Liver (tissue), 9 donors: ENCODE results near the gene CHRNB2. TPM values are rescaled to one million over a fixed set of nuclear protein-coding genes. Genes with fewer than 3 reads are reported as not detected.

ENCODE experiments used
- DNase-seq: peaks from one replicate; pipeline ENCODE4 v3.0.0-alpha.2; 2017; ENCODE audit warnings: low spot score
- H3K27ac ChIP-seq, 2 donors: one replicate each; pipeline ENCODE4 v1.7.0; 2013; ENCODE audit warnings: inconsistent platforms in 2 of 2, low read length in 2 of 2, control low read depth in 1 of 2, low read depth in 1 of 2, mild to moderate bottlenecking in 1 of 2
- H3K27me3 ChIP-seq, 4 donors: one replicate each; pipeline versions ENCODE4 v1.6.1 to v1.7.0; 2013; ENCODE audit warnings: low read length in 3 of 4, inconsistent platforms in 1 of 4, mild to moderate bottlenecking in 1 of 4, moderate library complexity in 1 of 4; ENCODE audit not compliant: control insufficient read depth in 4 of 4, insufficient read depth in 4 of 4
- H3K36me3 ChIP-seq, 4 donors: one replicate each; pipeline versions ENCODE4 v1.6.1 to v1.7.0; 2013; ENCODE audit warnings: low read length in 3 of 4, mild to moderate bottlenecking in 3 of 4, low read depth in 1 of 4, moderate library complexity in 1 of 4; ENCODE audit not compliant: control insufficient read depth in 4 of 4, insufficient read depth in 3 of 4
- H3K4me1 ChIP-seq, 4 donors: one replicate each; pipeline versions ENCODE4 v1.6.1 to v1.7.0; 2013; ENCODE audit warnings: low read length in 3 of 4, mild to moderate bottlenecking in 3 of 4, moderate library complexity in 1 of 4; ENCODE audit not compliant: control insufficient read depth in 4 of 4, insufficient read depth in 4 of 4
- H3K4me3 ChIP-seq, 3 donors: one replicate each; pipeline versions ENCODE4 v1.6.1 to v1.7.0; 2013; ENCODE audit warnings: low read length in 3 of 3, control low read depth in 1 of 3, low read depth in 1 of 3, mild to moderate bottlenecking in 1 of 3
- H3K9ac ChIP-seq, 2 donors: one replicate each; pipeline ENCODE4 v1.7.0; 2013; ENCODE audit warnings: low read length in 2 of 2, mild to moderate bottlenecking in 2 of 2, moderate library complexity in 2 of 2, control low read depth in 1 of 2, low read depth in 1 of 2
- H3K9me3 ChIP-seq, 4 donors: one replicate each; pipeline versions ENCODE4 v1.6.1 to v1.7.0; 2013; ENCODE audit warnings: low read length in 3 of 4; ENCODE audit not compliant: control insufficient read depth in 4 of 4
- EGR1 ChIP-seq, 2 donors: IDR thresholded peaks; 2 replicates each; pipeline ENCODE4 v1.6.1; 2016 to 2018; ENCODE audit warnings: antibody characterized with exemption in 2 of 2, low read depth in 2 of 2
- FOXA1 ChIP-seq: IDR thresholded peaks from 2 replicates; pipeline ENCODE4 v1.6.1; 2016; ENCODE audit warnings: antibody characterized with exemption
- FOXA2 ChIP-seq: IDR thresholded peaks from 2 replicates; pipeline ENCODE4 v1.6.1; 2016; ENCODE audit warnings: antibody characterized with exemption
- GABPA ChIP-seq, 2 donors: IDR thresholded peaks in 1 of 2; conservative IDR thresholded peaks in 1 of 2; 2 replicates each; pipeline ENCODE4 v1.6.1; 2016; ENCODE audit warnings: antibody characterized with exemption in 2 of 2, mild to moderate bottlenecking in 1 of 2, moderate library complexity in 1 of 2
- HNF4G ChIP-seq: IDR thresholded peaks from 2 replicates; pipeline ENCODE4 v1.6.1; 2016; ENCODE audit warnings: antibody characterized with exemption
- JUND ChIP-seq, 2 donors: IDR thresholded peaks; 2 replicates each; pipeline ENCODE4 v1.6.1; 2016; ENCODE audit warnings: antibody characterized with exemption in 2 of 2
- NR2F2 ChIP-seq: IDR thresholded peaks from 2 replicates; pipeline ENCODE4 v1.6.1; 2016; ENCODE audit warnings: antibody characterized with exemption
- RAD21 ChIP-seq, 2 donors: IDR thresholded peaks; 2 replicates each; pipeline ENCODE4 v1.6.1; 2016; ENCODE audit warnings: antibody characterized with exemption in 2 of 2, mild to moderate bottlenecking in 2 of 2
- RXRA ChIP-seq, 2 donors: IDR thresholded peaks; 2 replicates each; pipeline ENCODE4 v1.6.1; 2017 to 2018; ENCODE audit warnings: antibody characterized with exemption in 2 of 2, mild to moderate bottlenecking in 1 of 2
- YY1 ChIP-seq: IDR thresholded peaks from 2 replicates; pipeline ENCODE4 v1.6.1; 2016; ENCODE audit warnings: antibody characterized with exemption, mild to moderate bottlenecking
- WGBS: extraction: QIAGEN DNeasy Blood & Tissue Kit; methylation state at CpG from one replicate; pipeline ENCODE4 v1.1.7; 2013; 5-methylcytosine and 5-hydroxymethylcytosine counted together
- polyA plus RNA-seq, 2 donors: library from polyadenylated mRNA; stranded (reverse) in 1 of 2; unstranded in 1 of 2; fragments of 200-250 nt in 1 of 2; fragments of >200 nt in 1 of 2; fragmentation: Nextera tagmentation in 1 of 2; extraction: Ambion mirVana in 1 of 2; gene quantifications; one replicate each; pipeline versions ENCODE4 v1.2.1 to v1.2.3, GENCODE V29; 2013 to 2015
- total RNA-seq, 2 donors: library from RNA; depleted of rRNA; stranded (reverse); fragments of >200 nt; gene quantifications; one replicate each; pipeline ENCODE4 v1.2.3, GENCODE V29; 2014
- TF ChIP-seq, protein P1 (sequence below): IDR thresholded peaks from 2 replicates; pipeline ENCODE4 v1.6.1; 2016; ENCODE audit warnings: antibody characterized with exemption
- TF ChIP-seq, protein P2 (sequence below): fragments of 150-350 bp; IDR thresholded peaks from 2 replicates; pipeline ENCODE4 v1.5.1; 2017; ENCODE audit warnings: improper control_type of control experiment, low read depth, low read length; ENCODE audit not compliant: missing input control
- donor health status: healthy.
- donor health status: healthy.
- donor health status: healthy.
- donor health status: healthy.
- donor health status: healthy.

CHRNB2 gene
- total and polyA plus RNA-seq, 4 donors, result under 0.01 to 0.06 (median 0.01) TPM; not detected in 1

GRCh38 chr1:154619181-154619948 lies 51.8 kb downstream of the CHRNB2 start:
- Histone ChIP-seq H3K4me3 (no peak overlapping the region), H3K36me3 (no peaks in the 10 kb centered on the region), H3K27me3 (no peaks in the 10 kb centered on the region), H3K9me3 (no peaks in the 10 kb centered on the region), H3K27ac (no peak overlapping the region), H3K4me1 (peaks cover 0 to 6% (median 3%) of the 10 kb centered on the region in 4 donors), H3K9ac (no peak overlapping the region)
- TF ChIP-seq RAD21 (IDR thresholded peaks at IDR 0.05) (no peak), YY1 (no peak), JUND (IDR thresholded peaks at IDR 0.05) (no peak), EGR1 (IDR thresholded peaks at IDR 0.05; ENCODE audit: low read depth in 2 of 2) (no peak), HNF4G (no peak), FOXA2 (no peak), GABPA (IDR thresholded peaks at IDR 0.05 in 1 of 2, conservative IDR thresholded peaks at IDR 0.05 in 1 of 2) (no peak), NR2F2 (no peak)
- TF ChIP-seq, protein P1, sequence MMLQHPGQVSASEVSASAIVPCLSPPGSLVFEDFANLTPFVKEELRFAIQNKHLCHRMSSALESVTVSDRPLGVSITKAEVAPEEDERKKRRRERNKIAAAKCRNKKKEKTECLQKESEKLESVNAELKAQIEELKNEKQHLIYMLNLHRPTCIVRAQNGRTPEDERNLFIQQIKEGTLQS, result no peak
- TF ChIP-seq, protein P2, sequence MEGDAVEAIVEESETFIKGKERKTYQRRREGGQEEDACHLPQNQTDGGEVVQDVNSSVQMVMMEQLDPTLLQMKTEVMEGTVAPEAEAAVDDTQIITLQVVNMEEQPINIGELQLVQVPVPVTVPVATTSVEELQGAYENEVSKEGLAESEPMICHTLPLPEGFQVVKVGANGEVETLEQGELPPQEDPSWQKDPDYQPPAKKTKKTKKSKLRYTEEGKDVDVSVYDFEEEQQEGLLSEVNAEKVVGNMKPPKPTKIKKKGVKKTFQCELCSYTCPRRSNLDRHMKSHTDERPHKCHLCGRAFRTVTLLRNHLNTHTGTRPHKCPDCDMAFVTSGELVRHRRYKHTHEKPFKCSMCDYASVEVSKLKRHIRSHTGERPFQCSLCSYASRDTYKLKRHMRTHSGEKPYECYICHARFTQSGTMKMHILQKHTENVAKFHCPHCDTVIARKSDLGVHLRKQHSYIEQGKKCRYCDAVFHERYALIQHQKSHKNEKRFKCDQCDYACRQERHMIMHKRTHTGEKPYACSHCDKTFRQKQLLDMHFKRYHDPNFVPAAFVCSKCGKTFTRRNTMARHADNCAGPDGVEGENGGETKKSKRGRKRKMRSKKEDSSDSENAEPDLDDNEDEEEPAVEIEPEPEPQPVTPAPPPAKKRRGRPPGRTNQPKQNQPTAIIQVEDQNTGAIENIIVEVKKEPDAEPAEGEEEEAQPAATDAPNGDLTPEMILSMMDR, result no peak
- 91% methylated on average over 5 of the region's 5 CpGs for WGBS
- DNase-seq, result no peak

DNA sequence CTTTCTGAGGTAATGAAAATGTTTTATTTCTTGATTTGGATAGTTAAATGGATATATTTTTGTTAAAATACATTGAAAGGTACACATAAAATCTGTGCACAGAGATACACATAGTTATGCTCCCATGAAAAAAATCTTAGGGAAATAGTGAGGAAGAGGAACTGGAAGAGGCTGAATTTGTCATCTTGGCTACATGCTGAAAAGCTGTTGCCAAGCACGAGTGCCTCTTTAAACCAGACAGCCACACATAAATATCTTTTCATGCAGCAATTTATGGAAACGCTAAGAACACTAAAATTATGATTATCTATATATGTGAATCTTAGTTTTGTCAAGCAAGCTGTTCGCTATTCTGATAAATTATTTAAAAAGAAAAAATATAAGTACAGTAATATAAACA lies 53.2 kb downstream of the CHRNB2 start:
- Histone ChIP-seq H3K36me3 (no peaks in the 10 kb centered on the region), H3K4me1 (peaks cover 0 to 6% (median 3%) of the 10 kb centered on the region in 4 donors), H3K4me3 (no peak overlapping the region), H3K27me3 (no peaks in the 10 kb centered on the region), H3K9ac (peak overlapping the region in 1 of 2 donors; percentile 27), H3K27ac (no peak overlapping the region), H3K9me3 (no peaks in the 10 kb centered on the region)
- no peak for DNase-seq
- WGBS, result 87% methylated on average over 3 of the region's 3 CpGs
- TF ChIP-seq HNF4G, result no peak
- no peak for TF ChIP-seq NR2F2

DNA sequence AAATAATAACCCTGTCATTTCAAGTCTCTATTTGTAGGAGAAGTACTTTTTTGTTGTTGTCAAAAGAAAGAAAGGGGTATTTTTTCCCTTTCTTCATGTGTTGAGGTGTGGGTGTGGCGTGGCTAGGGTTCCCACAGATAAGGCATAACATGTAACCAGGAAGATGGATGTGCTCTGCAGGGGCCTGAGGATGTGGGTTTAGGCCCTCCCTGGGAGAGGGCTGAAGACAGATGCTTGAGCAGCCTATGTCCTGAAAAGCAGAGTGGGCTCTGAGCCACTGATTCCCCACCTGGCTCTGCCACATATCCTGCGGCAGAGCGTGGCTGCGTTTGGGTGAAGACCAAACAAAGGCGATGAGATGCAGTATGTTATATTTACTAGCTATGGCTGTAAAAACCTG lies 54.3 kb downstream of the CHRNB2 start:
- Histone ChIP-seq H3K27me3 (no peaks in the 10 kb centered on the region), H3K4me1 (peaks cover 0 to 10% (median 7%) of the 10 kb centered on the region in 4 donors), H3K9me3 (no peaks in the 10 kb centered on the region), H3K27ac (no peak overlapping the region), H3K9ac (no peak overlapping the region), H3K36me3 (no peaks in the 10 kb centered on the region), H3K4me3 (no peak overlapping the region)
- TF ChIP-seq NR2F2, result no peak
- no peak for TF ChIP-seq FOXA1
- TF ChIP-seq RXRA (IDR thresholded peaks at IDR 0.05), result no peak
- TF ChIP-seq, protein P1, result no peak
- no peak for DNase-seq
- WGBS, result 88% methylated on average over 5 of the region's 5 CpGs
